H1 (cell line): Measurements from ENCODE around the gene PSAP. TPM values are rescaled to one million over a fixed set of nuclear protein-coding genes. Genes with fewer than 3 reads are reported as not detected.

Experiments
- CTCF ChIA-PET: fragments of 300-600 bp; sonication (Branson Sonifier 250); formaldehyde crosslinking; loops from one replicate; lab custom pipeline; 2021; ENCODE audit not compliant: partially characterized antibody; lab: Charles Lee
- POLR2A ChIA-PET: fragments of 300-600 bp; sonication (Branson Sonifier 250); formaldehyde crosslinking; loops from one replicate; lab custom pipeline; 2021; ENCODE audit warnings: inconsistent platforms; ENCODE audit not compliant: partially characterized antibody; lab: Charles Lee
- DNase-seq, 2 experiments: peaks; one replicate each; pipeline versions ENCODE4 v3.0.0 to v3.0.0-alpha.2; 2010 to 2022; ENCODE audit warnings: low spot score in 2 of 2, low read depth in 1 of 2, mixed read lengths in 1 of 2
- FAIRE-seq: peaks from 2 replicates; lab custom pipeline; 2011; peaks lifted over from hg19 to GRCh38; lab: Jason Lieb, UNC
- H2AFZ ChIP-seq: 2 replicates; pipeline ENCODE4 v1.8.1; 2012; ENCODE audit warnings: low read length, inconsistent platforms
- H2AK5ac ChIP-seq: 2 replicates; pipeline ENCODE4 v1.6.1; 2013; ENCODE audit warnings: low read depth, low read length
- H2BK120ac ChIP-seq: replicated peaks from 2 replicates; pipeline ENCODE3; 2013; ENCODE audit warnings: low read depth, low read length, inconsistent platforms
- H2BK12ac ChIP-seq: 2 replicates; pipeline ENCODE4 v1.6.1; 2013; ENCODE audit warnings: low read depth, low read length
- H2BK15ac ChIP-seq: 2 replicates; pipeline ENCODE4 v1.6.1; 2013; ENCODE audit warnings: low read length
- H2BK20ac ChIP-seq: 2 replicates; pipeline ENCODE4 v1.6.1; 2013; ENCODE audit warnings: low read length
- H2BK5ac ChIP-seq: 2 replicates; pipeline ENCODE4 v1.6.1; 2013; ENCODE audit warnings: low read depth, low read length
- H3K14ac ChIP-seq: 2 replicates; pipeline ENCODE4 v1.6.1; 2013; ENCODE audit warnings: inconsistent platforms; ENCODE audit not compliant: insufficient read length
- H3K18ac ChIP-seq: 2 replicates; pipeline ENCODE4 v1.6.1; 2013; ENCODE audit warnings: low read length; ENCODE audit errors: extremely low read depth
- H3K23ac ChIP-seq: 2 replicates; pipeline ENCODE4 v1.6.1; 2013; ENCODE audit warnings: inconsistent platforms; ENCODE audit not compliant: insufficient read length
- H3K23me2 ChIP-seq: 2 replicates; pipeline ENCODE4 v1.6.1; 2013; ENCODE audit warnings: low read depth, low read length
- H3K27ac ChIP-seq: 2 replicates; pipeline ENCODE4 v1.6.1; 2011; ENCODE audit warnings: low read depth, low read length, inconsistent platforms
- H3K27me3 ChIP-seq, 4 experiments: replicated peaks in 1 of 4; 1 replicate in 1 of 4; 2 replicates in 3 of 4; pipeline versions ENCODE4 v1.6.1 to v1.8.1; 2011 to 2013; ENCODE audit warnings: low read length in 3 of 4, mild to moderate bottlenecking in 3 of 4, inconsistent platforms in 2 of 4, mixed read lengths in 2 of 4, moderate library complexity in 1 of 4; ENCODE audit not compliant: control insufficient read depth in 3 of 4, insufficient read depth in 3 of 4; ENCODE audit errors: extremely low read depth in 1 of 4
- H3K36me3 ChIP-seq, 4 experiments: 2 replicates each; pipeline versions ENCODE4 v1.6.1 to v1.8.1; 2011 to 2013; ENCODE audit warnings: mild to moderate bottlenecking in 4 of 4, low read length in 3 of 4, moderate library complexity in 2 of 4, control low read depth in 1 of 4, inconsistent platforms in 1 of 4; ENCODE audit not compliant: insufficient read depth in 4 of 4, control insufficient read depth in 2 of 4
- H3K4ac ChIP-seq: replicated peaks from 2 replicates; pipeline ENCODE3; 2013; ENCODE audit warnings: low read length, low read depth, mixed read lengths, inconsistent platforms; ENCODE audit not compliant: insufficient read length
- H3K4me1 ChIP-seq, 4 experiments: replicated peaks in 1 of 4; 1 replicate in 1 of 4; 2 replicates in 3 of 4; pipeline versions ENCODE4 v1.6.1 to v1.8.1; 2011 to 2013; ENCODE audit warnings: low read length in 3 of 4, inconsistent platforms in 2 of 4, mixed read lengths in 1 of 4; ENCODE audit not compliant: insufficient read depth in 4 of 4, control insufficient read depth in 3 of 4
- H3K4me2 ChIP-seq, 2 experiments: 2 replicates each; pipeline versions ENCODE4 v1.6.1 to v1.8.1; 2011 to 2013; ENCODE audit warnings: low read depth in 2 of 2, low read length in 2 of 2, control low read depth in 1 of 2, inconsistent platforms in 1 of 2, mild to moderate bottlenecking in 1 of 2; ENCODE audit not compliant: insufficient read depth in 1 of 2
- H3K4me3 ChIP-seq, 4 experiments: fragments of 200-600, 300-600 bp in 1 of 4; sonication (generic), shearing (Covaris generic), sonication (Bioruptor Twin) in 1 of 4; 2 replicates each; pipeline versions ENCODE4 v1.5.1 to v1.8.1; 2011 to 2016; ENCODE audit warnings: low read length in 4 of 4, low read depth in 3 of 4, control low read depth in 2 of 4, inconsistent platforms in 2 of 4, mild to moderate bottlenecking in 2 of 4, mixed read lengths in 1 of 4, moderate library complexity in 1 of 4; ENCODE audit not compliant: insufficient read depth in 2 of 4; ENCODE audit errors: extremely low read depth in 1 of 4
- H3K56ac ChIP-seq: replicated peaks from 2 replicates; pipeline ENCODE3; 2013; ENCODE audit warnings: low read depth, mild to moderate bottlenecking, mixed read lengths, low read length, inconsistent platforms; ENCODE audit not compliant: insufficient read length
- H3K79me1 ChIP-seq: 2 replicates; pipeline ENCODE4 v1.6.1; 2013; ENCODE audit warnings: low read depth, low read length, control low read depth
- H3K79me2 ChIP-seq, 2 experiments: 2 replicates each; pipeline versions ENCODE4 v1.6.1 to v1.8.1; 2012 to 2013; ENCODE audit warnings: low read length in 2 of 2, mild to moderate bottlenecking in 2 of 2, inconsistent platforms in 1 of 2; ENCODE audit not compliant: insufficient read depth in 2 of 2, control insufficient read depth in 1 of 2
- H3K9ac ChIP-seq, 4 experiments: replicated peaks in 1 of 4; 1 replicate in 1 of 4; 2 replicates in 3 of 4; pipeline versions ENCODE4 v1.6.1 to v1.8.1; 2011 to 2013; ENCODE audit warnings: low read depth in 3 of 4, low read length in 3 of 4, control low read depth in 2 of 4, mild to moderate bottlenecking in 2 of 4, moderate library complexity in 2 of 4, inconsistent platforms in 1 of 4; ENCODE audit errors: extremely low read depth in 1 of 4
- H3K9me3 ChIP-seq, 2 experiments: 2 replicates each; pipeline versions ENCODE4 v1.6.1 to v1.8.1; 2012 to 2013; ENCODE audit warnings: mild to moderate bottlenecking in 2 of 2, moderate library complexity in 2 of 2, control low read depth in 1 of 2, inconsistent platforms in 1 of 2, low read depth in 1 of 2, low read length in 1 of 2, mixed read lengths in 1 of 2; ENCODE audit not compliant: insufficient read depth in 2 of 2
- H4K20me1 ChIP-seq, 2 experiments: replicated peaks in 1 of 2; 2 replicates each; pipeline versions ENCODE3 to v1.8.1; 2011 to 2013; ENCODE audit warnings: inconsistent platforms in 2 of 2, low read length in 2 of 2, mild to moderate bottlenecking in 1 of 2; ENCODE audit not compliant: insufficient read depth in 2 of 2, control insufficient read depth in 1 of 2
- H4K5ac ChIP-seq: 2 replicates; pipeline ENCODE4 v1.6.1; 2013; ENCODE audit warnings: low read length, low read depth, mixed read lengths, inconsistent platforms; ENCODE audit not compliant: insufficient read length
- H4K8ac ChIP-seq: 2 replicates; pipeline ENCODE4 v1.8.0; 2013; ENCODE audit warnings: mild to moderate bottlenecking, moderate library complexity, low read length, inconsistent platforms; ENCODE audit not compliant: insufficient read depth; ENCODE audit errors: extremely low read depth
- H4K91ac ChIP-seq: replicated peaks from 2 replicates; pipeline ENCODE3; 2013; ENCODE audit warnings: low read length, mixed read lengths, inconsistent platforms; ENCODE audit not compliant: insufficient read length
- EZH2 ChIP-seq: fragments of 200-600 bp; sonication (generic); IDR thresholded peaks from 2 replicates; pipeline ENCODE4 v1.7.1; 2012; ENCODE audit warnings: low read depth, mild to moderate bottlenecking, moderate library complexity, low read length, inconsistent platforms; ENCODE audit not compliant: severe bottlenecking
- PHF8 ChIP-seq: fragments of 200-600 bp; sonication (generic); conservative IDR thresholded peaks from 2 replicates; pipeline ENCODE4 v1.7.1; 2012; ENCODE audit warnings: low read depth, mild to moderate bottlenecking, inconsistent platforms, low read length, moderate library complexity
- RAD21 ChIP-seq, 2 experiments: IDR thresholded peaks in 1 of 2; conservative IDR thresholded peaks in 1 of 2; 2 replicates each; pipeline ENCODE4 v1.6.1; 2011; ENCODE audit warnings: low read depth in 2 of 2, low read length in 2 of 2, improper control_type of control experiment in 1 of 2, inconsistent platforms in 1 of 2, mild to moderate bottlenecking in 1 of 2, moderate library complexity in 1 of 2
- WGBS, 2 experiments: shearing (Covaris generic) in 1 of 2; methylation state at CpG; one replicate each; pipeline versions ENCODE4 v1.1.6 to v1.1.7; 2013 to 2015; ENCODE audit warnings: low lambda C conversion rate in 2 of 2, mixed read lengths in 2 of 2, inconsistent platforms in 1 of 2, low coverage in 1 of 2, missing lambda C conversion rate in 1 of 2; ENCODE audit not compliant: insufficient replicate concordance in 2 of 2, insufficient coverage in 1 of 2, insufficient read length in 1 of 2; ENCODE audit errors: extremely low coverage in 1 of 2, missing lambda C conversion rate in 1 of 2; 5-methylcytosine and 5-hydroxymethylcytosine counted together
- polyA plus RNA-seq, 7 experiments: library from polyadenylated mRNA; depleted of rRNA in 3 of 7; stranded (reverse) in 5 of 7; unstranded in 2 of 7; fragments of >200 nt in 5 of 7; fragments of 200-250 nt in 2 of 7; gene quantifications; 1 replicate in 5 of 7; 2 replicates in 1 of 7; 4 replicates in 1 of 7; pipeline versions ENCODE4 v1.2.1 to v1.2.3, GENCODE V29; 2011 to 2013; ENCODE audit warnings: missing spikeins in 2 of 7, mixed read lengths in 2 of 7
- total RNA-seq: library from RNA; stranded (reverse); fragmentation: NEBNext Ultra II Directional; extraction: Animal tissue kit (Norgen Biotek cat#: 25700); gene quantifications from 2 replicates; pipeline ENCODE4 v1.2.1, GENCODE V29; 2021

PSAP gene
- total and polyA plus RNA-seq, 2 of the 8 experiments (the other 6 are each of a cell fraction or from before 2014, with no cell fraction given) = 386 to 504 TPM

- peaks cover 8 to 16% of the 10 kb centered on the region in 2 experiments for H3K79me2 ChIP-seq
Measured at GRCh38 chr10:71854031-71854430, 3.0 kb upstream of the PSAP start.

More at GRCh38 chr10:71854031-71854430, 3.0 kb upstream of the PSAP start:
- POLR2A ChIA-PET = no interaction called here
- Histone ChIP-seq H3K79me1 (no peaks in the 10 kb centered on the region), H3K56ac (no peak overlapping the region), H3K14ac (no peak overlapping the region), H4K20me1 (no peaks in the 10 kb centered on the region), H3K27me3 (no peaks in the 10 kb centered on the region), H3K4me2 (no peak overlapping the region), H3K4me3 (no peak overlapping the region), H4K91ac (no peak overlapping the region), H3K18ac (no peak overlapping the region), H2BK15ac (0 out of 2 replicates have a peak overlapping the region, but pooled peaks have one; percentile 72), H2BK120ac (no peak overlapping the region), H2AFZ (no peak overlapping the region), H3K9me3 (no peaks in the 10 kb centered on the region), H2BK12ac (no peak overlapping the region), H3K9ac (no peak overlapping the region), H4K8ac (no peak overlapping the region), H3K4ac (no peak overlapping the region)
- FAIRE-seq = no peak
- 84% methylated on average over 5 of the region's 5 CpGs; no CpG with 5 or more reads in 1 of the 2 experiments for WGBS, 2 experiments
- TF ChIP-seq PHF8 (no peak), EZH2 (no peak), RAD21 (IDR thresholded peaks at IDR 0.05 in 1 of 2, conservative IDR thresholded peaks at IDR 0.05 in 1 of 2; ENCODE audit: low read depth in 2 of 2, low read length in 2 of 2) (no peak)
- TF ChIP-seq, all 59 proteins: peak for 0
- no peak for DNase-seq
- Histone ChIP-seq H3K4me1 (peaks cover 0 to 4% (median 0%) of the 10 kb centered on the region in 4 experiments; a peak in 1 of 7 replicates), H4K5ac (no peak overlapping the region), H3K23ac (no peak overlapping the region), H2AK5ac (no peak overlapping the region), H3K23me2 (peaks cover 3% of the 10 kb centered on the region; the same call in 1 of the 2 replicates), H2BK20ac (no peak overlapping the region), H3K36me3 (no peaks in the 10 kb centered on the region), H3K27ac (no peak overlapping the region), H2BK5ac (no peak overlapping the region)
- CTCF ChIA-PET = interaction anchor here (0.9 to 1.6 kb wide), 3 partner anchors 14 to 43 kb away, joined by 3 to 6 read pairs (median 5); no protein-coding TSS in a partner anchor
